GM18951 (cell line): Measurements from ENCODE around the gene NT5DC3.

Experiments used
- POLR2A ChIP-seq: IDR thresholded peaks from 4 replicates; pipeline ENCODE4 v1.6.1; 2011; ENCODE audit warnings: mild to moderate bottlenecking; ENCODE audit not compliant: insufficient read length, insufficient read depth; ENCODE audit errors: extremely low read depth
- in situ Hi-C: fragments of 300-500 bp; cut with MboI; formaldehyde crosslinking; loops from one replicate; pipeline ENCODE4 v1.12.0; 2022; ENCODE audit warnings: low sequenced_read_pairs, mixed read lengths, inconsistent platforms; ENCODE audit not compliant: unreplicated experiment

Gene NT5DC3

GRCh38 chr12:103768467-103769123, 72.4 kb downstream of the NT5DC3 start:
- in situ Hi-C loops = no loop called here
- TF ChIP-seq POLR2A = no peak

GRCh38 chr12:103766028-103766427, 75.0 kb downstream of the NT5DC3 start:
- TF ChIP-seq POLR2A = no peak
- in situ Hi-C loops = no loop called here

DNA sequence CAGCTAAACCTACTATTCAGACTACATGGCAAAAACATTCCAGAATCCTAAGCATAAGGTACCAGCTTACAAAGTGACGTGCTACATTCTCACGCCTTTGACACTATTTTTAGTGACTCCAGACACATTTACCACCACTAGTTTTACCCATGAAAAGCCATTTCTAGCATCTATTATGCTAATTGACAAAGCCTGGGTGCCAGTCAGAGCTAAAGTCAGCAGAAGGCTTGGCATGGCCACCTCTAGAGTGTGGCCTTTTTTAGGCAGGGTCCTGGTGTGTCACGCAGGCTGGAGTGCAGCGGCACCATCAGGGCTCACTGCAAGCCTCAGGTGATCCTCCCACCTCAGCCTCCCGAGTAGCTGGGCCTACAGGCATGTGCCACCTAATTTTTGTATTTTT, 75.7 kb downstream of the NT5DC3 start:
- in situ Hi-C loops = no loop called here
- no peak for TF ChIP-seq POLR2A

DNA sequence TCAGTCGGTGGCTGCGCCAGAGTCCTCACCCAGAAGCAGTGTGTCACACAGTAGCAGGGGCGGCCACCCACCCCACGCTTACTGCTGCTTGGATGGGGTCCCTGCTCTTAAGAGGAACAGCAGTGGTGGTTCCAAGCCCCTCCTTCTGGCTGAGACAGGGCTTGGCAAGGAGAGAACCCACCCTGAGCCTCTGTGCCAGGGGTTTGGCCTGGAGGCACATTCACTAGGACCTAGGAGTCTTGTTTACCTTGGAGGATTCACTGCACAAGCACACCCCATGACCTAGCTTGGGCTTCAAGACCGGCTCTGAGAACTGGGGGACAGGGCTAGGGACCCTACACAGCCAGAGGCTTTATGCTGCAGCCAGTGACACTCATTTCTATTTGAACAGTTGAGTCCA, 78.6 kb downstream of the NT5DC3 start:
- in situ Hi-C loops = no loop called here
- no peak for TF ChIP-seq POLR2A

DNA sequence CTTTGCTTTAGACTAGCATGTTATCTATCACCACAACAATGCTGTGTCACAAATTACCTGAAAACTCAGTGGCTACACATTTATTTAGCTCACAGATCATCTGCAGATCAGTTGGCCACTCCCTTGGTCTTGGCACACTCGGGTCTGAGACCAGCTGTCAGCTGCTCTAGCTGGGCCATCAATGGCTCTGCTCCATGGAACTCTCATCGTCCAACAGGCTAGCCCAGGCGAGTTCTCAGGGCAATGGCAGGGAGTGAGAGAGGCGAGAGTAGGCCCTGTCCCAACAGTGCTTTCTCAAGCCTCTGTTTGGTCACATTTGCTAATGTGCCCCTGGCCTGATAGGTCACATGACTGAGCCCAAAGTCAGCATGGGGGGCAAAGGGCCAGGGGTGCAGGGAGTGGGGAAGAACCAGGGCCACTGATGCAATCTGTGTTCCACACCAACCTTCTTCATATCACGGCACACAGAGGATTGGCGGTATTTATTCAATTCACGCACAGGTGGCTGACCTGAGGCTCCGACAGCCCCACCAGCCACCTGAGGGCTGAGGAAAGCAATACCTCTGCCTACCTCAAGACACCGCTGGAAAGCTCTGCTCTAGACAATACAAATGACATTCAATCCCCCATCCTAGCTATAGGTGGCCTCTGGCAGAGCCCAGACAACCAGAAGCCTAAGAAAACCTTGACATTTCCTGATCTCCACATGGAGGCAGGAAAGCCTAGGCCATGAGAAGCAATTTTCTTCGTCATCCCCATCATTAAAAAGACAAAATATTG, 82.5 kb downstream of the NT5DC3 start:
- in situ Hi-C loops = no loop called here
- TF ChIP-seq POLR2A = no peak

DNA sequence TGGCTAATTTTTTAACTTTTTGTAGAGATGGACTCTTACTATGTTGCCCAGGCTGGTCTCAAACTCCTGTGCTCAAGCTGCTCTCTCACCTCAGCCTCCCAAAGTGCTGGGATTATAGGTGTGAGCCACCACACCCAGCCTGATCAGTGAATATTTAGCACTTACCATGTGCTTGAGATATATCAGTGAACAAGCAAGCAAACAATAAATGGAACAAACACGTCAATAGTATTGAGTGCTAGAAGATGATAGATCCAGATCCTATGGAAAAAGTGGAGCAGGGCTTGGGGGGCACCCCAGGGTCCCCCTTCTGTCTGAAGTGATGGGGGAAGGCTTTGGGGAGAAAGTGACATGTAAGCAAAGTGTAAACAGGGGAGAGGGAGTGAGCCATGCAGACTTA, 83.8 kb downstream of the NT5DC3 start:
- in situ Hi-C loops = no loop called here
- no peak for TF ChIP-seq POLR2A

GRCh38 chr12:103756443-103756842, 84.6 kb downstream of the NT5DC3 start:
- no peak for TF ChIP-seq POLR2A
- in situ Hi-C loops = no loop called here

GRCh38 chr12:103755425-103755824, 85.6 kb downstream of the NT5DC3 start:
- in situ Hi-C loops = no loop called here
- TF ChIP-seq POLR2A = no peak

GRCh38 chr12:103751600-103751999, 89.4 kb downstream of the NT5DC3 start:
- in situ Hi-C loops = no loop called here
- no peak for TF ChIP-seq POLR2A

DNA sequence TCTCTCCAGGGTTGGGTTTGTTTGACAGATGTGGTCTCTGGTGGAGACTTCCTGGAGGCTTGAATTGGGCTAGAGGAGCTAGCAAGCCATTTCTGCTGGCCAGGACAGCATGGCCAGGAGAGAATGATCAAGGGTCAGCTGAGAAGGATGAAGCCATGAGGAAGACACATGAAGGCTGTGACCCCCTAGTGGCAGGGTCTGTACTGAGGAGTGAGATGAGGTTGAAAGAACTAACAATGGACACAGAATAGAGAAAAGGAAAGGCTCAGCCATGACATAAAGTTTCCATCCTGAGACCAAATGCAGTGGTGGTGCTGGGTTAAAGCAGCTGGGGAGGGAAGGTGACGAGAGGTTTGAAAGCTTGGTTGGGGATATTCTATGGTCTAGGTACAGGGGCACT, 89.9 kb downstream of the NT5DC3 start:
- in situ Hi-C loops = no loop called here
- TF ChIP-seq POLR2A = no peak

DNA sequence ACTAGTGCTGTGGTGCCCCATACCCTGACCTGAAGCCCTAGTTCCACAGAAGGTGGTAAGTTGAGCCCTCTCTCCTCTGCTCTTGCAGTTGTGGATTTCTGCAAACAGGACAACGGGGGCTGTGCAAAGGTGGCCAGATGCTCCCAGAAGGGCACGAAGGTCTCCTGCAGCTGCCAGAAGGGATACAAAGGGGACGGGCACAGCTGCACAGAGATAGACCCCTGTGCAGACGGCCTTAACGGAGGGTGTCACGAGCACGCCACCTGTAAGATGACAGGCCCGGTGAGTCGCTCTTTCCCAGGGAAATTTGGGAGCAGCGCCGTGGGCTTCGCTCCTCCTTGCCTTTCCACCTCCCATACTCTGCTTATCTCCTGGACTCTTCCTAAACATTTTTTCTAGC, 92.2 kb downstream of the NT5DC3 start:
- in situ Hi-C loops = no loop called here
- TF ChIP-seq POLR2A = no peak

GRCh38 chr12:103748002-103748401, 93.0 kb downstream of the NT5DC3 start:
- no peak for TF ChIP-seq POLR2A
- in situ Hi-C loops = no loop called here

GRCh38 chr12:103745962-103746361, 95.1 kb downstream of the NT5DC3 start:
- TF ChIP-seq POLR2A = no peak
- in situ Hi-C loops = no loop called here

DNA sequence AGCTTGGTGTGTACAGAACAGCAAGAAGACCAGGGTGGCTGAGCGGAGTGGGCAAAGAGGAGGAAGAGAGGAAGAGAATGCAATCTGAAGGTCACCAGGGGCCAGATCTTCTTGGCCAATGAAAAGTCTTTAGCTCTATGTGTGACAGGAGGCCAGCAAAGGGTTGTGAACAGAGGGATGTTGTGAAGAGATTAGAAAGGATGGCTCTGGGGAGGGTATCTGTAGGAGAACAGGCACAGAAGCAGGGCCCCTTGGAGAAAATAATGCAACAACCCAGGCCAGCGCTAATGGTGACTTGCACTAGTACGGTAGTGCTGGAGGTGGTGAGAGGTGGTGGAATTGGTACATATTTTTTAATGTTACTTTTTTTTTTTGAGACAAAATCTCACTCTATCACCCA, 97.2 kb downstream of the NT5DC3 start:
- no peak for TF ChIP-seq POLR2A
- in situ Hi-C loops = no loop called here
